GM18508 (cell line): ENCODE results near the gene CNIH1.
A peak's percentile ranks its signal among the peaks of the same experiment; 100 is the strongest.
"Not testable (repeated sequence)": the region's sequence is repeated elsewhere in the genome, so short reads cannot be mapped to it uniquely, and the experiment has no call there.

ENCODE experiments used
- ATAC-seq: cut with Tn5 transposase; IDR thresholded peaks from one replicate; pipeline ENCODE4 v1.9.1; 2021; ENCODE audit warnings: moderate number of reproducible peaks; ENCODE audit not compliant: insufficient read depth, unreplicated experiment

CNIH1 gene

DNA sequence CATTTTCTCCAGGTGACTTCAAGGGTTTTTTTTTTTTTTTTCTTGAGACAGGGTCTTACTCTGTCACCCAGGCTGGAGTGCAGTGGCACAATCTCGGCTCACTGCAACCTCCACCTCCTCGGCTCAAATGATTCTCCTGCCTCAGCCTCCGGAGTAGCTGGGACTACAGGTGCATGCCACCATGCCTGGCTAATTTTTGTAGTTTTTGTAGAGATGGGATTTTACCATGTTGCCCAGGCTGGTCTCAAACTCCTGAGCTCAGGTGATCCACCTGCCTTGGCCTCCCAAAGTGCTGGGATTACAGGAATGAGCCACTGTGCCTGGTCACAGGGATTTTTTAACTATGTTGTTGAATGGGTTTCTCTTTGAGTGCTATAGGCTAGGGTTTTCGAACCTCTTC lies 3.2 kb downstream of the CNIH1 start:
- not testable (repeated sequence) for ATAC-seq

GRCh38 chr14:54435500-54435981 lies 5.6 kb downstream of the CNIH1 start:
- ATAC-seq, result peak; percentile 33

DNA sequence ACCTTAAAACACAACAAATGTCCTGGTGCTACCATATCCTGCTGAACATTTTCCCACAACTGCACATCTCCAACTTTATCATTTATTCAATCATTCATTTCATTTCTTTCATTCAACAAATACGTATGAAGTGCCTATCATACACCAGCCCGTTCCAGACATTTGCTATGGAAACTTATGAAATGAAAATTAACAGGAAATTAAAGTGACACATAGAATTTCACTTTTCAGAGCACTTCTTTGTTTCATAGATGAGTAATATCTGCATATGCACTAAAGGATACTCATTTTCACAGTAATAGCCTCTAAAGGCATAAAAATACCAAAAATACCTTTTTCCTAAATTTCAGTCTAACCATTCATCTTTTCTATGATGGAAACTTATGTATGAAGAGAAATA lies 12.6 kb downstream of the CNIH1 start:
- no peak for ATAC-seq

DNA sequence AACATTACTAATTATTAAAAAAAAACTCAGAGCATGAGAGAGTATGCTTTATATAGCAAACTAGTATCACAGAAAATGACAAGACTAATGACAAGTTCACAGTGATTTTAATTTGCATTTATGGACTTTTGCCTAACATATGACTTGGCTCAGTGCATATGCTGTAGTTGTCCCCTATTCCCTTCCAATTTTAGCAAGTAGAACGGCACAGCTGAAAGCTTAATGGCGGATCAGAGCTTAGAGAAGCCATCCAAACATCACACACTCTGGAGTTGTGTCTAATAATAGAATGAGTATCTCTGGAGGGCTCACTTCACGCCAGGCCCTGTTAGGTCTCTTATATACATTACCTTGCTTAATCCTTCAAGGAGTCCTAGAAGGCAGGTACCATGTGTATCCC lies 13.3 kb downstream of the CNIH1 start:
- ATAC-seq, result no peak

GRCh38 chr14:54425537-54426274 lies 15.5 kb downstream of the CNIH1 start:
- no peak for ATAC-seq

DNA sequence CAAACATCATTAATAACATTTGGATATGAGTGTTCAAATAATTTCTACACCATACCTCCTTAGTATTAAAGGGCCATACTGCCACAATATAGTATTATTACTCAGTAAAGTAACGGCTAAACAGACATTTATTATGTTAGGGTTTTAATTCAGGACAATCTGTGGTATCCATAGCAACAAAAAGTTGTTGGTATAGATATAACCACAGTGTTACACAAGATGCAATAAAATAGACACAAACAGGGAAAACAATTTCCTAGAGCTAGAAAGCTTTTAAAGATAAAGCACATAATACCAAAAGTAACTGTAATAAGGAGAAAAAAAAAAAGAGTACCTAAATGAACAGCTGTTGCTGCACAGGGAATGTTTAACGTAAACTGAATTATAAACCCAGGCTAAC lies 16.1 kb downstream of the CNIH1 start:
- no peak for ATAC-seq

DNA sequence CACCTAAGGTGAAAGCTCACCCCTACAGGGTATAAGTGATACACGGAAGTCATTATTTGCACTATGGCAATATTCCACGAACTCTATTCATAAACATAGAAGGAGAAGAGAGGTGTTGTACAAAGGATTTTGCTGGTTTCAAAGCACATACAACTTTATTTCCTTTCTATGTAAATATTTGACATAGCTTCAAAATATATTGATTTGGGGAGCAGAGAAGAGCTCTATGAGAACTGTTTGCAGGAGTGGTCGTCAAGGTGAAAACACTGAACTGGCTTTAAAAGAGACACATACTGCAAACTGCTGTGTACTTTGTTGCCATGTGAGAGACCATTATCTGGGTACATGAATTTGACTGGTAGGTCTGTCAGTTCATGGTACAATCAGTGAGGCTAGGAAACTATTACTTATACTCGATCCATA lies 16.7 kb downstream of the CNIH1 start:
- ATAC-seq, result no peak

DNA sequence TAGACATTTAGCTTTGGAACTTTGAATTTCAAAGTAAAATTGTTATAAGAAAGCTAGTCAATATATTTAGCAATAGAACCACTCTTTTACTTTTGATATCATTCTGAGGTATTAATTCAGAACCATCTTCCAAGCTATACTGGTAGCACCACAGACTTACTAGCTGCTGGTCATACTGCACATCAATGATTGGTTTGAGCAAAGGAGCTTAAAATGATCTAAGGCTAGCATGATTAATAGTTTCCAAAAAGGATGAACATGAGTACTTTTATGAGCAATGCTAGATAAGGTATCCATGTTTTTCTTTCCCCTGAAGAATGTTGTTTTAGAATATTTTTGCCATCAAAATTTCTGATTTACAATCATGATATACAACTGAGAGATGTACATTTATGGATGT lies 17.2 kb downstream of the CNIH1 start:
- no peak for ATAC-seq

- no peak for ATAC-seq
These were observed 20.6 kb downstream of the CNIH1 start for GRCh38 chr14:54420478-54421142.

- ATAC-seq, result no peak
These were observed 29.8 kb downstream of the CNIH1 start for GRCh38 chr14:54411371-54411770.

DNA sequence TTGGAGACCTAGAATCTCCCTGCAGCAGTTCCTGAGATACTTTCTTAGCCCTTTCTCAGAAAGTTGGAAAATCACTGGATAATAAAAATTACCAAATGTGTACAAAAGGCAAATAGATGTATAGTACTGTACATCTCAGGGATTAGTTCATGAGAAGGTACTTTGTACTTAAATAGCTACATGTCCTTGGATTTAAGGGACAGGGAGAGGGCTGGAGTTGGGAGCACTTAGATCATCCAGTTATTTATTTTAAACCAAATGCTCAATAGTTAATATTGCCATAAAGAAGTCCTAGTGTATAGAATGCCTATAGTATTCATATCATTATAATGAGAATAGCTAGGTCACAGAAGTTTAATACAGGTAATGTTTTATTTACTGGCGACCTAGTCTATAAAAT lies 31.0 kb downstream of the CNIH1 start:
- no peak for ATAC-seq

DNA sequence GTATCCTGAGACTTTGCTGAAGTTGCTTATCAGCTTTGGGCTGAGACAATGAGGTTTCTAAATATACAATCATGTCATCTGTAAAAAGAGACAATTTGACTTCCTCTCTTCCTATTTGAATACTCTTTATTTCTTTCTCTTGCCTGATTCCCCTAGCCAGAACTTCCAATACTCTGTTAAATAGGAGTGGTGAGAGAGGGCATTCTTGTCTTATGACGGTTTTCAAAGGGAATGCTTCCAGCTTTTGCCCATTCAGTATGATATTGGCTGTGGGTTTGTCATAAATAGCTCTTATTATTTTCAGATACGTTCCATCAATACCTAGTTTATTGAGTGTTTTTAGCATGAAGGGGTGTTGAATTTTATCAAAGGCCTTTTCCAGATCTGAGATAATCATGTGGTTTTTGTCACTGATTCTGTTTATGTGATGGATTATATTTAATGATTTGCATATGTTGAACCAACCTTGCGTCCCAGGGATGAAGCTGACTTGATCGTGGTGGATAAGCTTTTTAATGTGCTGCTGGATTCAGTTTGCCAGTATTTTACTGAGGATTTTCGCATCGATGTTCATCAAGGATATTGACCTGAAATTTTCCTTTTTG lies 37.7 kb downstream of the CNIH1 start:
- ATAC-seq, result not testable (repeated sequence)

DNA sequence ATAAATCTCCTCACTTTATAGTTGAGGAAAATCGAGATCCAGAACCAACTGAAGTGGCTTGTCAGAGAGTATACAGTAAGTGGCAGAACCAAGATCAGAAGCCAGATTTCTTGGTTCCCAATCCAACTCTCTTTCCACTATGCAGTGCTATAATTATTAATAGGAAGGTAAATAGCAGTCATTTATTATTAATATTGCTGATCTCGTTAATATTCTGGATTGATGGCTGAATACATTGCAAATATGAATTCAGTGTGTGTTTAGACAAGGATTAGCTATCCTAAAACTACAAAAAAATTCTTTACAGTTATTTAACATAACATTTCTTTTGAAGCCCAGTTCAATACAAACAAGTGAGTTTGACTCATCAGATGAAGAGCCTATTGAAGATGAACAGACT lies 41.6 kb downstream of the CNIH1 start:
- no peak for ATAC-seq

DNA sequence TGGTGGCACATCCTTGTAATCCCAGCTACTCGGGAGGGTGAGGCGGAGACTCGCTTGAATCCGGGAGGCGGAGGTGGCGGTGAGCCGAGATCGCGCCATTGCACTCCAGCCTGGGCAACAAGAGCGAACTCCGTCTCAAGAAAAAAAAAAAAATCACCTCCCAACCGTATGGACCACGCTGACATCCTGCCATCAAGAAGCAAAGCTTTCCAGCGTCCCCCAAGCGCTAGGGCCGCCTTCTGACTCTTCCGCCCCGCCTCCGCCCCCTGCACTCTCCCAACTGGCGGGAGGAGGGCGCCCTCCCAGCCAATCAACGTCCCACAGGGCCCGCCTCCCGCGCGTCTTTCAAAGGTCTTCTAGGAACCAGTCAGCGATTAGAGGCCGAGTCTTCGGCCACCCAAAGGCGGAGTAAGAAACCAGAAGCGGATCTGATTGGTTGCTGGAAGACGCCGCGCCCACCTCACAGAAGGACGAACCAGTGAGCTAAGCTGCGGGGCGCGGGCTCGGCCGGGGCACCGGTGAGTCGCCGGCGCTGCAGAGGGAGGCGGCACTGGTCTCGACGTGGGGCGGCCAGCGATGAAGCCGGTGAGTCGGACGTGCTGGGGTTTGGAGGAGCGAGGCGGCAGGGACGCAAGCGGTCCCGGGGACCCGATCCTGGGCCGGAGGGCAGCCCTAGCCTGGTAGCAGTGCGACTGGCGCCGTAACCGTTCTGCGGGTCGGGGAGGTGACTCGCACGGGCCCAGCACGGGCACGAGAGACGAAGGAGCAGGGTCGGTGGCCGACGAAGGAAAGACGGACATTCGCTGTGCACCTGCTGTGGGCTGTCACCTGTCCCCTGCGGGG lies 44.5 kb downstream of the CNIH1 start, which contains the start of gene CDKN3:
Gene CDKN3 (plus strand): TSS at position 515 of the 843 bp plus-strand sequence. CDS start 62 bp downstream, at position 577.
- ATAC-seq, result peak; percentile 95

- ATAC-seq, result no peak
These were observed 45.0 kb downstream of the CNIH1 start for GRCh38 chr14:54396183-54396492.

- ATAC-seq, result no peak
These were observed 45.5 kb downstream of the CNIH1 start for GRCh38 chr14:54395716-54396115.

DNA sequence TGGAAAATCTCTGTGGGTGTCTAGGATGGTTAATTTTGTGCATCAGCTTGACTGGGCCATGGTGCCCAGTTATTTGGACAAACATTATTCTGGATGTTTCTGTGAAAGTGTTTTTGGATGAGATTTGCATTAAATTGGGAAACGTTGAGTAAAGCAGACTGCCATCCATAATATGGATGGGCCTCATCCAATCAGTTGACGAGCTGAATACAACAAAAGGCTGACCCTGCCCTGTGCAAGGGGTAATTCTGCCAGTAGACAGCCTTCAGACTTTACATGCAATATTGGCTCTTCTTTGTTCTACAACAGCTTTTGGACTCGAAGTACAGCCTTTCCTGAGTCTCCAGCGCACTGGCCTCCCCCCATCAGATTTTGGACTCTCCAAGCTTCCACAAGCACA lies 45.9 kb downstream of the CNIH1 start:
- ATAC-seq, result no peak

- no peak for ATAC-seq
These were observed 46.6 kb downstream of the CNIH1 start for GRCh38 chr14:54394596-54394995.

DNA sequence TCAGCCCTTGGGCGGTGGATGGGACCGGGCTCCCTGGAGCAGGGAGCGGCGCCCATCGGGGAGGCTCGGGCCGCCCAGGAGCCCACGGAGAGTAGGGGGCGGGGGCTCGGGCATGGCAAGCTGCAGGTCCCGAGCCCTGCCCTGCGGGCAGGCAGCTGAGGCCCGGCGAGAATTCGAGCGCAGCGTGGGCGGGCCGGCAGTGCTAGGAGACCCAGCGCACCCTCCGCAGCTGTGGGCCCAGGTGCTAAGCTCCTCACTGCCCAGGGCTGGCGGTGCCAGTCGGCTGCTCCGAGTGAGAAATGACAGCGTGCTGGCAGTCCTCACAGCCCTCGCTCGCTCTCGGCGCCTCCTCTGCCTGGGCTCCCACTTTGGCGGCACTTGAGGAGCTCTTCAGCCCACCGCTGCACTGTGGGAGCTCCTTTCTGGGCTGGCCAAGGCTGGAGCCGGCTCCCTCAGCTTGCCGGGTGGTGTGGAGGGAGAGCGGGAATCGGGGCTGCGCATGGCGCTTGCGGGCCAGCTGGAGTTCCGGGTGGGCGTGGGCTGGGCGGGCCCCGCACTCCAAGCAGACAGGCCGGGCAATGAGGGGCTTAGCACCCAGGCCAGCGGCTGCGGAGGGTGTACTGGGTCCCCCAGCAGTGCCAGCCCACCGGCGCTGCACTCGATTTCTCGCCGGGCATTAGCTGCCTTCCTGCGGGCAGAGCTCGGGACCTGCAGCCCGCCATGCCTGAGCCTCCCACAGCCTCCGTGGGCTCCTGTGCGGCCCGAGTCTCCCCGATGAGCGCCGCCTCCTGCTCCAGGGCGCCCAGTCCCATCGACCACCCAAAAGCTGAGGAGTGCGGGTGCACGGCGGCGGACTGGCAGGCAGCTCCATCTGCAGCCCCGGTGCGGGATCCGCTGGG lies 47.9 kb downstream of the CNIH1 start:
- not testable (repeated sequence) for ATAC-seq
